Erythroblast (primary cell): ENCODE data around the gene FAM219A.

Experiments
- GATA1 ChIP-seq: IDR thresholded peaks from 2 replicates; pipeline ENCODE4 v1.6.1; 2011; ENCODE audit warnings: low read depth, mild to moderate bottlenecking, control low read depth, low read length, moderate library complexity
- POLR2A ChIP-seq: IDR thresholded peaks from 2 replicates; pipeline ENCODE4 v1.6.1; 2011; ENCODE audit warnings: mild to moderate bottlenecking, low read length

DNA sequence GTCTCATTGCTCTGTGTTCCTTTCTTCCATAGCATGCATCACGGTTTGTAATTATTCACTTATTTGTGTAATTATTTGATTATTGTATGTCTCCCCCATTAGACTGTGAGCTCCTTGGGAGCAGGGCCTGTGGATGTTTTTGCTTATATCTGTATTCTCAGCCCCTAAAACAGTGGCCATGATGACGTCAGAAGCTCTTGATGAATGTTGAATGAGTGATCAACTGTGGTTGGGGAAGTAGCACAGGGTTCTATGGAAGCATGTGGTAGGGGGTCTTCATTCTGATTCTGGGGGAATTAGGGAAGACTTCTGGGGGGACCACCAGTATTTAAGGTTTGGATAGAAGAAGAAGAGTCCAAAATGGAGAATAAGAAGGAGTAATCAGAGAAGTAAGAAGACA lies 6.2 kb upstream of the FAM219A start:
- TF ChIP-seq POLR2A = no peak
- TF ChIP-seq GATA1 = no peak
